HFF-Myc (cell line): ENCODE measurements around the gene FGB.

Source experiments
- DNase-seq: peaks from one replicate; pipeline ENCODE4 v3.0.0-alpha.2; 2011; ENCODE audit warnings: low read depth; ENCODE audit errors: extremely low read depth
- H3K4me3 ChIP-seq: replicated peaks from 2 replicates; pipeline ENCODE4 v1.5.1; 2011; ENCODE audit warnings: low read depth, mild to moderate bottlenecking, control low read depth, low read length
- TF ChIP-seq, protein P1 (sequence below): IDR thresholded peaks from 2 replicates; pipeline ENCODE4 v1.5.1; 2012; ENCODE audit warnings: mild to moderate bottlenecking, low read depth, low read length, control low read depth; ENCODE audit errors: missing control alignments

FGB gene

GRCh38 chr4:154577324-154577723, 14.5 kb downstream of the FGB start:
- TF ChIP-seq, protein P1, sequence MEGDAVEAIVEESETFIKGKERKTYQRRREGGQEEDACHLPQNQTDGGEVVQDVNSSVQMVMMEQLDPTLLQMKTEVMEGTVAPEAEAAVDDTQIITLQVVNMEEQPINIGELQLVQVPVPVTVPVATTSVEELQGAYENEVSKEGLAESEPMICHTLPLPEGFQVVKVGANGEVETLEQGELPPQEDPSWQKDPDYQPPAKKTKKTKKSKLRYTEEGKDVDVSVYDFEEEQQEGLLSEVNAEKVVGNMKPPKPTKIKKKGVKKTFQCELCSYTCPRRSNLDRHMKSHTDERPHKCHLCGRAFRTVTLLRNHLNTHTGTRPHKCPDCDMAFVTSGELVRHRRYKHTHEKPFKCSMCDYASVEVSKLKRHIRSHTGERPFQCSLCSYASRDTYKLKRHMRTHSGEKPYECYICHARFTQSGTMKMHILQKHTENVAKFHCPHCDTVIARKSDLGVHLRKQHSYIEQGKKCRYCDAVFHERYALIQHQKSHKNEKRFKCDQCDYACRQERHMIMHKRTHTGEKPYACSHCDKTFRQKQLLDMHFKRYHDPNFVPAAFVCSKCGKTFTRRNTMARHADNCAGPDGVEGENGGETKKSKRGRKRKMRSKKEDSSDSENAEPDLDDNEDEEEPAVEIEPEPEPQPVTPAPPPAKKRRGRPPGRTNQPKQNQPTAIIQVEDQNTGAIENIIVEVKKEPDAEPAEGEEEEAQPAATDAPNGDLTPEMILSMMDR, result no peak
- DNase-seq, result no peak
- no peak overlapping the region for H3K4me3 ChIP-seq

DNA sequence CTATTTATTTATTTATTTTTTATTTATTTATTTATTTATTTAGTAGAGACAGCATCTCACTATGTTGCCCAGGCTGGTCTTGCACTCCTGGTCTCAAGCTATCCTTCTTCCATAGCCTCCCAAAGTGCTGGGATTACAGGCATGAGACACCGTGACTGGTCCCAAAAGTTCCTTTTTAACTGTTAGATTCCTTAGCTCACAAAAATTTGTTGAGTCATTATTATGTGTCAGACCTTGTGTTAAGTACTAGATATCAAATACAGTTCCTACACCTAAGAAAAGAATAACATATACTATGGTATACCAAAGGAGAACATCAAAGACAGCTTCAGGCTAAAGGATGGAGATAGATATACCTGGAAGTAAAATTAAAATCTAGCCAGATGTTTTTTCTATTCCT, 16.1 kb downstream of the FGB start:
- no peak for DNase-seq
- TF ChIP-seq, protein P1, result no peak
- no peak overlapping the region for H3K4me3 ChIP-seq

- TF ChIP-seq, protein P1, result no peak
- no peak for DNase-seq
- H3K4me3 ChIP-seq, result no peak overlapping the region
Measured at GRCh38 chr4:154579927-154580326, 17.1 kb downstream of the FGB start.

GRCh38 chr4:154582723-154583122, 19.9 kb downstream of the FGB start:
- no peak for DNase-seq
- no peak overlapping the region for H3K4me3 ChIP-seq
- TF ChIP-seq, protein P1, result no peak

DNA sequence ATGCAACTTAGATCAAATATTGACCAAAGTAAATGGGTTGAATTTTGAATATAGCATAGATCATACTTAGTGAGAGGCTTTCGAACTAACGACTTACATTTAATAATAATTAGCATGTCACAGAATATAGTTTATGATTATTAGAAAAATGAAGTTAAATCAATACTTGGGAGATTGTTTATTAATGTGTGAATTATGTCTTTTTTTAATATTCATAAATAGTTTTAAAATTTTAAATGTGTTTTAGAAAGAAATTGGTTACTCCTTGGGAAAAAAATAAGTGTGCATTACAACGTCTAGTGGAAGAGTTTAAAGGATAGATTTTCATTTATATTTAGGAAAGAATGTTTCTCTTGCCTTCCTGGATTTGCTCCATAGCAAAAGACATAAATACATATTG, 20.4 kb downstream of the FGB start:
- H3K4me3 ChIP-seq, result no peak overlapping the region
- no peak for DNase-seq
- TF ChIP-seq, protein P1, result no peak

GRCh38 chr4:154583677-154584076, 20.9 kb downstream of the FGB start:
- TF ChIP-seq, protein P1, result no peak
- DNase-seq, result no peak
- H3K4me3 ChIP-seq, result no peak overlapping the region

DNA sequence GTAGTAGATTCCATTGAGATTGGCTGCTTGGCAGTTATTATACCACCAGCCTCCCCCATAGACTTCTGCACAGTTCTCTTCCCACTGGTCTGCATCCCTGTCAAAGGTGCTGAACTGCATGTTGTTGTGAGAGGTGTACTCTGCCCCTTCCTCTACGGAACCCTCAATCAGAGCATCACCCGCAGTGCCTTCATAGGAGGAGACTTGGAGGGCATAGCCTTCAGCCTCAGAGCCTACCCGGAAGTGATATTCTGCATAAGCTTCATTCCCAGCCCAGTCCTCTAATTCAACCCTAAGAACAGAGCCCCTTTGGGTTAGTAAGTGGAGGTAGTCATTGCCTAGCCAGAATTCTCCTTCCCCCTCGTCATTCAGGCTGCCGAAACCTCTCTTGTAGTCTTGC, 21.4 kb downstream of the FGB start:
- DNase-seq, result no peak
- TF ChIP-seq, protein P1, result no peak

More for the DNA sequence above, 21.4 kb downstream of the FGB start:
- H3K4me3 ChIP-seq, result no peak overlapping the region
